Measurements from ENCODE around the gene ARPP19.

GRCh38 chr15:52532427-52532826 lies 36.4 kb downstream of the ARPP19 start:
- TF ChIP-seq ZFX (IDR thresholded peaks at IDR 0.05) (no peak), TCF7L2 (IDR thresholded peaks at IDR 0.05; ENCODE audit: borderline replicate concordance, extremely low read depth, insufficient read depth, insufficient read length) (no peak), POLR2A (IDR thresholded peaks at IDR 0.05; ENCODE audit: borderline replicate concordance, extremely low read depth, insufficient read depth, insufficient read length) (no peak)
- TF ChIP-seq, protein P1, sequence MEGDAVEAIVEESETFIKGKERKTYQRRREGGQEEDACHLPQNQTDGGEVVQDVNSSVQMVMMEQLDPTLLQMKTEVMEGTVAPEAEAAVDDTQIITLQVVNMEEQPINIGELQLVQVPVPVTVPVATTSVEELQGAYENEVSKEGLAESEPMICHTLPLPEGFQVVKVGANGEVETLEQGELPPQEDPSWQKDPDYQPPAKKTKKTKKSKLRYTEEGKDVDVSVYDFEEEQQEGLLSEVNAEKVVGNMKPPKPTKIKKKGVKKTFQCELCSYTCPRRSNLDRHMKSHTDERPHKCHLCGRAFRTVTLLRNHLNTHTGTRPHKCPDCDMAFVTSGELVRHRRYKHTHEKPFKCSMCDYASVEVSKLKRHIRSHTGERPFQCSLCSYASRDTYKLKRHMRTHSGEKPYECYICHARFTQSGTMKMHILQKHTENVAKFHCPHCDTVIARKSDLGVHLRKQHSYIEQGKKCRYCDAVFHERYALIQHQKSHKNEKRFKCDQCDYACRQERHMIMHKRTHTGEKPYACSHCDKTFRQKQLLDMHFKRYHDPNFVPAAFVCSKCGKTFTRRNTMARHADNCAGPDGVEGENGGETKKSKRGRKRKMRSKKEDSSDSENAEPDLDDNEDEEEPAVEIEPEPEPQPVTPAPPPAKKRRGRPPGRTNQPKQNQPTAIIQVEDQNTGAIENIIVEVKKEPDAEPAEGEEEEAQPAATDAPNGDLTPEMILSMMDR (IDR thresholded peaks at IDR 0.05 in 2 of 3, conservative IDR thresholded peaks at IDR 0.05 in 1 of 3; ENCODE audit: borderline replicate concordance in 1 of 3, insufficient read depth in 1 of 3, low read depth in 2 of 3, low read length in 2 of 3), result no peak

All from HCT116 (cell line).